H1 (cell line): ENCODE measurements around the gene FOXN4. TPM values are rescaled to one million over a fixed set of nuclear protein-coding genes. Genes with fewer than 3 reads are reported as not detected.

Source experiments
- CTCF ChIA-PET: fragments of 300-600 bp; sonication (Branson Sonifier 250); formaldehyde crosslinking; loops from one replicate; lab custom pipeline; 2021; ENCODE audit not compliant: partially characterized antibody; lab: Charles Lee
- POLR2A ChIA-PET: fragments of 300-600 bp; sonication (Branson Sonifier 250); formaldehyde crosslinking; loops from one replicate; lab custom pipeline; 2021; ENCODE audit warnings: inconsistent platforms; ENCODE audit not compliant: partially characterized antibody; lab: Charles Lee
- DNase-seq, 2 experiments: peaks; one replicate each; pipeline versions ENCODE4 v3.0.0 to v3.0.0-alpha.2; 2010 to 2022; ENCODE audit warnings: low spot score in 2 of 2, low read depth in 1 of 2, mixed read lengths in 1 of 2
- FAIRE-seq: peaks from 2 replicates; lab custom pipeline; 2011; peaks lifted over from hg19 to GRCh38; lab: Jason Lieb, UNC
- H2AFZ ChIP-seq: 2 replicates; pipeline ENCODE4 v1.8.1; 2012; ENCODE audit warnings: low read length, inconsistent platforms
- H2AK5ac ChIP-seq: 2 replicates; pipeline ENCODE4 v1.6.1; 2013; ENCODE audit warnings: low read depth, low read length
- H2BK120ac ChIP-seq: replicated peaks from 2 replicates; pipeline ENCODE3; 2013; ENCODE audit warnings: low read depth, low read length, inconsistent platforms
- H2BK12ac ChIP-seq: 2 replicates; pipeline ENCODE4 v1.6.1; 2013; ENCODE audit warnings: low read depth, low read length
- H2BK15ac ChIP-seq: 2 replicates; pipeline ENCODE4 v1.6.1; 2013; ENCODE audit warnings: low read length
- H2BK20ac ChIP-seq: 2 replicates; pipeline ENCODE4 v1.6.1; 2013; ENCODE audit warnings: low read length
- H2BK5ac ChIP-seq: 2 replicates; pipeline ENCODE4 v1.6.1; 2013; ENCODE audit warnings: low read depth, low read length
- H3K14ac ChIP-seq: 2 replicates; pipeline ENCODE4 v1.6.1; 2013; ENCODE audit warnings: inconsistent platforms; ENCODE audit not compliant: insufficient read length
- H3K18ac ChIP-seq: 2 replicates; pipeline ENCODE4 v1.6.1; 2013; ENCODE audit warnings: low read length; ENCODE audit errors: extremely low read depth
- H3K23ac ChIP-seq: 2 replicates; pipeline ENCODE4 v1.6.1; 2013; ENCODE audit warnings: inconsistent platforms; ENCODE audit not compliant: insufficient read length
- H3K23me2 ChIP-seq: 2 replicates; pipeline ENCODE4 v1.6.1; 2013; ENCODE audit warnings: low read depth, low read length
- H3K27ac ChIP-seq: 2 replicates; pipeline ENCODE4 v1.6.1; 2011; ENCODE audit warnings: low read depth, low read length, inconsistent platforms
- H3K27me3 ChIP-seq, 4 experiments: replicated peaks in 1 of 4; 1 replicate in 1 of 4; 2 replicates in 3 of 4; pipeline versions ENCODE4 v1.6.1 to v1.8.1; 2011 to 2013; ENCODE audit warnings: low read length in 3 of 4, mild to moderate bottlenecking in 3 of 4, inconsistent platforms in 2 of 4, mixed read lengths in 2 of 4, moderate library complexity in 1 of 4; ENCODE audit not compliant: control insufficient read depth in 3 of 4, insufficient read depth in 3 of 4; ENCODE audit errors: extremely low read depth in 1 of 4
- H3K36me3 ChIP-seq, 4 experiments: 2 replicates each; pipeline versions ENCODE4 v1.6.1 to v1.8.1; 2011 to 2013; ENCODE audit warnings: mild to moderate bottlenecking in 4 of 4, low read length in 3 of 4, moderate library complexity in 2 of 4, control low read depth in 1 of 4, inconsistent platforms in 1 of 4; ENCODE audit not compliant: insufficient read depth in 4 of 4, control insufficient read depth in 2 of 4
- H3K4ac ChIP-seq: replicated peaks from 2 replicates; pipeline ENCODE3; 2013; ENCODE audit warnings: low read length, low read depth, mixed read lengths, inconsistent platforms; ENCODE audit not compliant: insufficient read length
- H3K4me1 ChIP-seq, 4 experiments: replicated peaks in 1 of 4; 1 replicate in 1 of 4; 2 replicates in 3 of 4; pipeline versions ENCODE4 v1.6.1 to v1.8.1; 2011 to 2013; ENCODE audit warnings: low read length in 3 of 4, inconsistent platforms in 2 of 4, mixed read lengths in 1 of 4; ENCODE audit not compliant: insufficient read depth in 4 of 4, control insufficient read depth in 3 of 4
- H3K4me2 ChIP-seq, 2 experiments: 2 replicates each; pipeline versions ENCODE4 v1.6.1 to v1.8.1; 2011 to 2013; ENCODE audit warnings: low read depth in 2 of 2, low read length in 2 of 2, control low read depth in 1 of 2, inconsistent platforms in 1 of 2, mild to moderate bottlenecking in 1 of 2; ENCODE audit not compliant: insufficient read depth in 1 of 2
- H3K4me3 ChIP-seq, 4 experiments: fragments of 200-600, 300-600 bp in 1 of 4; sonication (generic), shearing (Covaris generic), sonication (Bioruptor Twin) in 1 of 4; 2 replicates each; pipeline versions ENCODE4 v1.5.1 to v1.8.1; 2011 to 2016; ENCODE audit warnings: low read length in 4 of 4, low read depth in 3 of 4, control low read depth in 2 of 4, inconsistent platforms in 2 of 4, mild to moderate bottlenecking in 2 of 4, mixed read lengths in 1 of 4, moderate library complexity in 1 of 4; ENCODE audit not compliant: insufficient read depth in 2 of 4; ENCODE audit errors: extremely low read depth in 1 of 4
- H3K56ac ChIP-seq: replicated peaks from 2 replicates; pipeline ENCODE3; 2013; ENCODE audit warnings: low read depth, mild to moderate bottlenecking, mixed read lengths, low read length, inconsistent platforms; ENCODE audit not compliant: insufficient read length
- H3K79me1 ChIP-seq: 2 replicates; pipeline ENCODE4 v1.6.1; 2013; ENCODE audit warnings: low read depth, low read length, control low read depth
- H3K79me2 ChIP-seq, 2 experiments: 2 replicates each; pipeline versions ENCODE4 v1.6.1 to v1.8.1; 2012 to 2013; ENCODE audit warnings: low read length in 2 of 2, mild to moderate bottlenecking in 2 of 2, inconsistent platforms in 1 of 2; ENCODE audit not compliant: insufficient read depth in 2 of 2, control insufficient read depth in 1 of 2
- H3K9ac ChIP-seq, 4 experiments: replicated peaks in 1 of 4; 1 replicate in 1 of 4; 2 replicates in 3 of 4; pipeline versions ENCODE4 v1.6.1 to v1.8.1; 2011 to 2013; ENCODE audit warnings: low read depth in 3 of 4, low read length in 3 of 4, control low read depth in 2 of 4, mild to moderate bottlenecking in 2 of 4, moderate library complexity in 2 of 4, inconsistent platforms in 1 of 4; ENCODE audit errors: extremely low read depth in 1 of 4
- H3K9me3 ChIP-seq, 2 experiments: 2 replicates each; pipeline versions ENCODE4 v1.6.1 to v1.8.1; 2012 to 2013; ENCODE audit warnings: mild to moderate bottlenecking in 2 of 2, moderate library complexity in 2 of 2, control low read depth in 1 of 2, inconsistent platforms in 1 of 2, low read depth in 1 of 2, low read length in 1 of 2, mixed read lengths in 1 of 2; ENCODE audit not compliant: insufficient read depth in 2 of 2
- H4K20me1 ChIP-seq, 2 experiments: replicated peaks in 1 of 2; 2 replicates each; pipeline versions ENCODE3 to v1.8.1; 2011 to 2013; ENCODE audit warnings: inconsistent platforms in 2 of 2, low read length in 2 of 2, mild to moderate bottlenecking in 1 of 2; ENCODE audit not compliant: insufficient read depth in 2 of 2, control insufficient read depth in 1 of 2
- H4K5ac ChIP-seq: 2 replicates; pipeline ENCODE4 v1.6.1; 2013; ENCODE audit warnings: low read length, low read depth, mixed read lengths, inconsistent platforms; ENCODE audit not compliant: insufficient read length
- H4K8ac ChIP-seq: 2 replicates; pipeline ENCODE4 v1.8.0; 2013; ENCODE audit warnings: mild to moderate bottlenecking, moderate library complexity, low read length, inconsistent platforms; ENCODE audit not compliant: insufficient read depth; ENCODE audit errors: extremely low read depth
- H4K91ac ChIP-seq: replicated peaks from 2 replicates; pipeline ENCODE3; 2013; ENCODE audit warnings: low read length, mixed read lengths, inconsistent platforms; ENCODE audit not compliant: insufficient read length
- ASH2L ChIP-seq: fragments of 200-600, 300-600 bp; sonication (generic); IDR thresholded peaks from one replicate; pipeline ENCODE4 v1.7.1; 2017; ENCODE audit warnings: low read length
- BACH1 ChIP-seq: IDR thresholded peaks from 2 replicates; pipeline ENCODE4 v1.6.1; 2012; ENCODE audit warnings: low read length, improper control_type of control experiment
- BCL11A ChIP-seq, 2 experiments: IDR thresholded peaks; one replicate each; pipeline ENCODE4 v1.6.1; 2011; ENCODE audit warnings: low read depth in 2 of 2, low read length in 2 of 2, mild to moderate bottlenecking in 2 of 2
- BRCA1 ChIP-seq: IDR thresholded peaks from 2 replicates; pipeline ENCODE4 v1.6.1; 2012; ENCODE audit warnings: low read depth, low read length, improper control_type of control experiment
- CTCF ChIP-seq, 3 experiments: IDR thresholded peaks; 1 replicate in 2 of 3; 2 replicates in 1 of 3; pipeline versions ENCODE4 v1.5.1 to v1.6.1; 2011; ENCODE audit warnings: low read length in 3 of 3, mild to moderate bottlenecking in 3 of 3, inconsistent platforms in 2 of 3, low read depth in 1 of 3, moderate library complexity in 1 of 3; ENCODE audit not compliant: insufficient read depth in 1 of 3; ENCODE audit errors: control extremely low read depth in 1 of 3
- EP300 ChIP-seq, 2 experiments: IDR thresholded peaks; 1 replicate in 1 of 2; 2 replicates in 1 of 2; pipeline ENCODE4 v1.6.1; 2011 to 2012; ENCODE audit warnings: low read depth in 2 of 2, low read length in 2 of 2, mild to moderate bottlenecking in 2 of 2, borderline replicate concordance in 1 of 2, inconsistent platforms in 1 of 2, moderate library complexity in 1 of 2
- POLR2AphosphoS5 ChIP-seq: IDR thresholded peaks from 2 replicates; pipeline ENCODE4 v1.6.1; 2011; ENCODE audit warnings: low read depth, low read length
- RAD21 ChIP-seq, 2 experiments: IDR thresholded peaks in 1 of 2; conservative IDR thresholded peaks in 1 of 2; 2 replicates each; pipeline ENCODE4 v1.6.1; 2011; ENCODE audit warnings: low read depth in 2 of 2, low read length in 2 of 2, improper control_type of control experiment in 1 of 2, inconsistent platforms in 1 of 2, mild to moderate bottlenecking in 1 of 2, moderate library complexity in 1 of 2
- RNF2 ChIP-seq: fragments of 200-900, 300-1000 bp; sonication (generic); IDR thresholded peaks from 2 replicates; pipeline ENCODE4 v1.7.1; 2016; ENCODE audit warnings: borderline replicate concordance, low read depth, mild to moderate bottlenecking, antibody characterized with exemption, low read length; ENCODE audit not compliant: poor library complexity, severe bottlenecking; ENCODE audit errors: missing control alignments
- SP4 ChIP-seq: IDR thresholded peaks from 2 replicates; pipeline ENCODE4 v1.6.1; 2012; ENCODE audit warnings: low read length, inconsistent platforms
- SRF ChIP-seq: IDR thresholded peaks from 2 replicates; pipeline ENCODE4 v1.6.1; 2011; ENCODE audit warnings: mild to moderate bottlenecking, low read depth, low read length, moderate library complexity
- WGBS, 2 experiments: shearing (Covaris generic) in 1 of 2; methylation state at CpG; one replicate each; pipeline versions ENCODE4 v1.1.6 to v1.1.7; 2013 to 2015; ENCODE audit warnings: low lambda C conversion rate in 2 of 2, mixed read lengths in 2 of 2, inconsistent platforms in 1 of 2, low coverage in 1 of 2, missing lambda C conversion rate in 1 of 2; ENCODE audit not compliant: insufficient replicate concordance in 2 of 2, insufficient coverage in 1 of 2, insufficient read length in 1 of 2; ENCODE audit errors: extremely low coverage in 1 of 2, missing lambda C conversion rate in 1 of 2; 5-methylcytosine and 5-hydroxymethylcytosine counted together
- polyA plus RNA-seq, 7 experiments: library from polyadenylated mRNA; depleted of rRNA in 3 of 7; stranded (reverse) in 5 of 7; unstranded in 2 of 7; fragments of >200 nt in 5 of 7; fragments of 200-250 nt in 2 of 7; gene quantifications; 1 replicate in 5 of 7; 2 replicates in 1 of 7; 4 replicates in 1 of 7; pipeline versions ENCODE4 v1.2.1 to v1.2.3, GENCODE V29; 2011 to 2013; ENCODE audit warnings: missing spikeins in 2 of 7, mixed read lengths in 2 of 7
- total RNA-seq: library from RNA; stranded (reverse); fragmentation: NEBNext Ultra II Directional; extraction: Animal tissue kit (Norgen Biotek cat#: 25700); gene quantifications from 2 replicates; pipeline ENCODE4 v1.2.1, GENCODE V29; 2021

Gene FOXN4
- total and polyA plus RNA-seq, 2 of the 8 experiments (the other 6 are each of a cell fraction or from before 2014, with no cell fraction given) = 0.26 to 0.29 TPM

GRCh38 chr12:109287181-109287580, 21.9 kb downstream of the FOXN4 start:
- Histone ChIP-seq H2BK20ac (no peak overlapping the region), H3K4me3 (no peak overlapping the region), H3K14ac (no peak overlapping the region), H3K27ac (no peak overlapping the region), H2BK12ac (no peak overlapping the region), H4K20me1 (no peaks in the 10 kb centered on the region), H3K56ac (no peak overlapping the region), H2AFZ (no peak overlapping the region), H2AK5ac (no peak overlapping the region), H2BK15ac (no peak overlapping the region), H2BK120ac (no peak overlapping the region), H3K4me2 (no peak overlapping the region), H3K18ac (no peak overlapping the region), H2BK5ac (no peak overlapping the region), H3K27me3 (no peaks in the 10 kb centered on the region), H3K4me1 (peaks cover 2 to 12% (median 9%) of the 10 kb centered on the region in 4 experiments), H3K79me2 (no peaks in the 10 kb centered on the region), H3K23me2 (no peaks in the 10 kb centered on the region), H3K23ac (no peak overlapping the region), H4K8ac (no peak overlapping the region), H4K91ac (no peak overlapping the region), H3K9me3 (no peaks in the 10 kb centered on the region), H3K36me3 (no peaks in the 10 kb centered on the region), H4K5ac (no peak overlapping the region), H3K79me1 (no peaks in the 10 kb centered on the region), H3K4ac (no peak overlapping the region), H3K9ac (no peak overlapping the region)
- DNase-seq (no peak), FAIRE-seq (no peak)
- CTCF ChIA-PET = interaction anchor here (1.4 kb wide), 1 partner anchor 23 kb away, joined by 3 read pairs; no protein-coding TSS in a partner anchor
- POLR2A ChIA-PET = interaction anchor here (2.2 kb wide), 1 partner anchor 14 kb away, joined by 6 read pairs; no protein-coding TSS in a partner anchor
- 86% methylated on average over 5 of the region's 7 CpGs; no CpG with 5 or more reads in 1 of the 2 experiments for WGBS, 2 experiments
- TF ChIP-seq EP300 (IDR thresholded peaks at IDR 0.05; ENCODE audit: borderline replicate concordance in 1 of 2, low read depth in 2 of 2, low read length in 2 of 2) (no peak), BACH1 (no peak), BRCA1 (no peak), BCL11A (IDR thresholded peaks at IDR 0.05; ENCODE audit: low read depth in 2 of 2, low read length in 2 of 2) (no peak), RNF2 (no peak), CTCF (IDR thresholded peaks at IDR 0.05; ENCODE audit: control extremely low read depth in 1 of 3, insufficient read depth in 1 of 3, low read depth in 1 of 3, low read length in 3 of 3) (no peak), RAD21 (IDR thresholded peaks at IDR 0.05 in 1 of 2, conservative IDR thresholded peaks at IDR 0.05 in 1 of 2; ENCODE audit: low read depth in 2 of 2, low read length in 2 of 2) (no peak), POLR2AphosphoS5 (no peak), SP4 (no peak), SRF (no peak), ASH2L (no peak)
